Naive thymus-derived CD8-positive, alpha-beta T cell (primary cell): ENCODE results near the gene SSU72. TPM values are rescaled to one million over a fixed set of nuclear protein-coding genes. Genes with fewer than 3 reads are reported as not detected.

Experiments
- ATAC-seq, 2 donors: fragments of 150-1000 bp; cut with Tn5 transposase in 1 of 2; sonication (Bioruptor Pico), chemical (Tn5 transposase) in 1 of 2; 1 replicate in 1 of 2; 2 replicates in 1 of 2; pipeline ENCODE4 v1.10.0; 2021; ENCODE audit warnings: mild to moderate bottlenecking in 2 of 2, moderate library complexity in 2 of 2
- POLR2A ChIA-PET: fragments of 350-600 bp; sonication (Branson Sonifier 250); formaldehyde crosslinking; loops from one replicate; lab custom pipeline; 2021; ENCODE audit warnings: antibody characterized with exemption; lab: Charles Lee
- DNase-seq, 10 donors: peaks; one replicate each; pipeline versions ENCODE4 v3.0.0 to v3.0.0-alpha.2; 2020 to 2022
- H3K27ac Mint-ChIP-seq, 10 donors: one replicate each; pipeline ENCODE4 v1.8.0; 2020 to 2022; ENCODE audit warnings: mild to moderate bottlenecking in 10 of 10, mixed read lengths in 10 of 10, moderate library complexity in 4 of 10, inconsistent platforms in 1 of 10
- H3K27me3 Mint-ChIP-seq, 5 donors: one replicate each; pipeline ENCODE4 v1.8.0; 2021 to 2022; ENCODE audit warnings: mixed read lengths in 5 of 5
- H3K36me3 Mint-ChIP-seq, 3 donors: one replicate each; pipeline ENCODE4 v1.8.0; 2020 to 2022; ENCODE audit warnings: mixed read lengths in 3 of 3, mild to moderate bottlenecking in 2 of 3, inconsistent platforms in 1 of 3
- H3K4me1 Mint-ChIP-seq, 4 donors: one replicate each; pipeline ENCODE4 v1.8.0; 2021 to 2022; ENCODE audit warnings: mixed read lengths in 4 of 4
- H3K4me3 Mint-ChIP-seq, 10 donors: one replicate each; pipeline ENCODE4 v1.8.0; 2020 to 2022; ENCODE audit warnings: mild to moderate bottlenecking in 10 of 10, mixed read lengths in 10 of 10, moderate library complexity in 6 of 10, inconsistent platforms in 1 of 10
- H3K9me3 Mint-ChIP-seq, 9 donors: one replicate each; pipeline ENCODE4 v1.8.0; 2020 to 2022; ENCODE audit warnings: mixed read lengths in 9 of 9, mild to moderate bottlenecking in 3 of 9, inconsistent platforms in 1 of 9, moderate library complexity in 1 of 9
- polyA plus RNA-seq, 3 donors: library from polyadenylated mRNA; unstranded; fragments of 300-500 nt; fragmentation: Illumina TruSeq; gene quantifications; one replicate each; pipeline ENCODE4 v1.2.3, GENCODE V29; 2021
- total RNA-seq, 8 experiments: library from RNA in 2 of 8; stranded (reverse) in 2 of 8; gene quantifications; one replicate each; pipeline ENCODE4 v1.2.3 and lab custom pipeline; 2021 to 2026

SSU72 gene
- total and polyA plus RNA-seq, 5 experiments from 2014 or later = 158 to 290 (median 219) TPM

DNA sequence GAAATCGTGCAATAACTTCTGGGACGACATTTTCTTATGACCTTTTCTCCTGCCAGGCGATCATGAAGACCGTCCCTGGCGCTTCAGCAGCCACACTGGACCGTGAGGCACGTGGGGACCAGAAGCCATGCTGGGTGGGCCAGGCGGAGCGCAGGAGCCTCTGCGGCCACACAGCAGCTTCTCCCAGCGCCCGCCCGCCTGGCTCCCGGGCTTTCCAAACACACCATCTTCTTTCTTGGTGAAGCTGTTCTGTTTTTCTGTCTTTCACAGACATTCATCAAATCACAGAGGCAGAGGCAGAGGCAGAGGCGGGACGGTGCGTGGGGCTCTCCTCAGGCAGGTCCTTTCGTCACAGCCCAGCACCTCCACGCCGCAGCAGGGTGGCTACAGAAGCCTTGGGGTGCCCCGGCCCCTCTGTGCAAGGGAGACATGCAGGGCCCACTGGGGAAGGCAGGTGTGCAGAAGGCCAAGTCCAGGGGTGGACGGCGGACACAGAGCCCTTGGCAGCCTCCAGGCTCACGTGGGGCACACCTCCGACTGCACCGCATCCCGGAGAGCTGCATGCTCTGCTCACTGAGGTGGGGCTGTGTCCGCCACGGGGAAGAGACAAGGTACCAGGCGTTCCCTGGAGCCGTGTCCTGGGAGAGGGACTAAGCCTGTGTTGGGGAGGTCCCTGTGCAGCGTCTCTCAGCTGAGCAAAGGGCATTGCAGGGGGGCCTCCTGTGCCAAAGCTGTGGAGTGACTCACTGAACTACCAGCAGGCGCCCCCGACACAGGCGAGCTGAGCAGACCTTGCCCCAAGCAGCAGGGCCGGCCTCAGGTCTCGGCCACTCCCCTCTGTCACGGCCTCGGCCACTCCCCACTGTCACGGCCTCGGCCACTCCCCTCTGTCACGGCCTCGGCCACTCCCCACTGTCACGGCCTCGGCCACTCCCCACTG, 31.6 kb downstream of the SSU72 start:
- H3K36me3 Mint-ChIP-seq = peaks cover 0 to 4% (median 2%) of the 10 kb centered on the region in 3 donors
- peak overlapping the region in 6 of 10 donors; percentile 8 to 54 (median 30) for H3K4me3 Mint-ChIP-seq
- no peaks in the 10 kb centered on the region for H3K9me3 Mint-ChIP-seq
- DNase-seq = no peak
- no peaks in the 10 kb centered on the region for H3K27me3 Mint-ChIP-seq
- H3K27ac Mint-ChIP-seq = peak overlapping the region in 4 of 10 donors; percentile 58 to 65 (median 63)
- POLR2A ChIA-PET = interaction anchor here (0.5 kb wide), 1 partner anchor 24 kb away, joined by 3 read pairs; no protein-coding TSS in a partner anchor
- peaks cover 0 to 21% (median 6%) of the 10 kb centered on the region in 4 donors for H3K4me1 Mint-ChIP-seq
- no peak for ATAC-seq

DNA sequence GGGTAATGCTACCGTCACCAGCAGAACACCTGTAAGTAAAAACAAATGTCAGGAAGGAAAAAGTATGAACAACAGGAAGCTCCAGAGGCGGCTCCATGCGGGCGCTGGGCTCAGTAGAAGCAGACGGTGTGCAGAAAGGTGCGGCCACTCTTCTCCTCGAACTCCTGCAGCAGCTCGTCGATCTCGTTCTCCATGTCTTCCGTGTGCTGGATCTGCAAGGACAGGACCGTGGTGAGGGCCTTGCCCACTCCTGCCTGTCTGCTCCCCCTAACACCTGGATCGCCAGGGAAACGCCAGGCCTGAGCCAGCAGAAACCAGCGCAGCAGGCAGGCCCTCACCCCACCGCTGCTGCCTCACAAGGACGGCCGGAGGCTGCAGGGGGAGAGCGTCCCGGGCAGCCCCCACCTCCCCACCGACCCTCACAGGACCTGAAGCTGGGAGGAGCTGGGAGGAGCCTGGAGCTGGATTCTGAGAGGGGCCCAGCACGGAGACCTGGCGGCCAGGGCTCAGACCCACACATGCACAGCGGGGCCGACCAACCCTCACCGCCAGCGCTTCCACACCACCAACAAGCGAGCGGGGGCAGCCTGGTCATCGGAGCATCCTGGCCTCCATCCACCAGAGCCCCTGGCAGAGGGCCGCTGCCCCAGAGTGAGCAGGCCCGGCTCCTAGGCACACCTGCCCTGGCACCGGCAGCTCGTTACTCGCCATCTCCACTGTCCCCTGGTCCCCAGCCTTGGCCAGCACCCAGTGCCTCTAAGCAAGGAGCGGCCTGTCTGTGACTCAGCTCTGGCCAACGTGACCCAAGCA, 32.5 kb downstream of the SSU72 start:
- POLR2A ChIA-PET = interaction anchor here (1.3 kb wide), 1 partner anchor 73 kb away, joined by 3 read pairs; the partner anchor contains the start of gene MIB2
- Mint-ChIP-seq H3K4me1 (peaks cover 0 to 14% (median 6%) of the 10 kb centered on the region in 4 donors), H3K4me3 (peak overlapping the region in 9 of 10 donors; percentile 51 to 79 (median 70))

DNA sequence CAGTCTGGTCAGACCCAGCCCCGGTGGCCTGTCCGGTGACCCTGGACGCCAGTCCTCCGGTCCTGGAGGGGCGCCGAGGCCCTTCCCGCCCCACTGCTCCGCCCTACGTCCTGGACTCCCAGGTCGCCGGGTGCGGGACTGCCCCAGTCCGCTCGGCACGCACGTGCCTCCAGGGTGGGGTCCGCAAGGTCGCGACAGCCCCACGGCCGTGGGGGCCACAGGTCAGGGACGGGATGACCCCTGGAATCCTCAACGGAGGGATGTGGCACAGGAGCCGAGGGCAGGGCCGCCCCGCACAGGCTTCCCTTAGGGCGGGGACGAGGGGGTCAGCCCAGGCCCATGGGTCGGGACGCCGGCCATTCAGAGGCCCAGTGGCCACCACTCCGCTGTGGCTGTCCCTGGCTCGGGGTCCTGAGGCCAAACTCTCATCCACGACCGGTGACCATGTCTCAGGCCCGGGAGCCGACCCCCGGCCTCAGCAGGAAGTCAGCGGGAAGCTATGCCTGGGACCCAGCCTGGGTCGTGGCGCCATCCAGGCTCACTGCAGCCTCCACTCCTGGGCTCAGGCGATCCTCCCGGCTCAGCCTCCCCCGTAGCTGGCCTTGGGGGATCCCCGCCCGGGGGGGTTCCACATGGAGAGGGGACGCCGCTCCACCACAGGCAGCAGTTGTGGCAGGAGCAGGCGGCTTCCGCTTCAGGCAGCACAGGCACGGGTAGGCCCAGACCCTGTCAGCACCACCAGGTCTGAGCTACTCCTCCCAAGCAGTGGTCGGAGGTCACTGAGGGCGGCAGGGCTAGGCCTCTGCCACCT, 33.6 kb downstream of the SSU72 start:
- POLR2A ChIA-PET = interaction anchor here (1.3 kb wide), 1 partner anchor 75 kb away, joined by 3 read pairs; the partner anchor contains the start of gene MIB2
- H3K27ac Mint-ChIP-seq = peak overlapping the region in 4 of 10 donors; percentile 28 to 89 (median 63)
- ATAC-seq (peak in 1 of 2 donors; percentile 7), DNase-seq (no peak)
- H3K36me3 Mint-ChIP-seq = peaks cover 0 to 4% (median 2%) of the 10 kb centered on the region in 3 donors
- H3K4me3 Mint-ChIP-seq = peak overlapping the region in 9 of 10 donors; percentile 22 to 79 (median 70)
- peaks cover 0 to 13% (median 6%) of the 10 kb centered on the region in 4 donors for H3K4me1 Mint-ChIP-seq
- H3K9me3 Mint-ChIP-seq = no peaks in the 10 kb centered on the region
- no peaks in the 10 kb centered on the region for H3K27me3 Mint-ChIP-seq

More for the DNA sequence above, 32.5 kb downstream of the SSU72 start:
- Mint-ChIP-seq H3K27ac (peak overlapping the region in 6 of 10 donors; percentile 28 to 69 (median 63)), H3K9me3 (no peaks in the 10 kb centered on the region), H3K36me3 (peaks cover 0 to 4% (median 2%) of the 10 kb centered on the region in 3 donors), H3K27me3 (no peaks in the 10 kb centered on the region)
- DNase-seq (no peak), ATAC-seq (no peak)

DNA sequence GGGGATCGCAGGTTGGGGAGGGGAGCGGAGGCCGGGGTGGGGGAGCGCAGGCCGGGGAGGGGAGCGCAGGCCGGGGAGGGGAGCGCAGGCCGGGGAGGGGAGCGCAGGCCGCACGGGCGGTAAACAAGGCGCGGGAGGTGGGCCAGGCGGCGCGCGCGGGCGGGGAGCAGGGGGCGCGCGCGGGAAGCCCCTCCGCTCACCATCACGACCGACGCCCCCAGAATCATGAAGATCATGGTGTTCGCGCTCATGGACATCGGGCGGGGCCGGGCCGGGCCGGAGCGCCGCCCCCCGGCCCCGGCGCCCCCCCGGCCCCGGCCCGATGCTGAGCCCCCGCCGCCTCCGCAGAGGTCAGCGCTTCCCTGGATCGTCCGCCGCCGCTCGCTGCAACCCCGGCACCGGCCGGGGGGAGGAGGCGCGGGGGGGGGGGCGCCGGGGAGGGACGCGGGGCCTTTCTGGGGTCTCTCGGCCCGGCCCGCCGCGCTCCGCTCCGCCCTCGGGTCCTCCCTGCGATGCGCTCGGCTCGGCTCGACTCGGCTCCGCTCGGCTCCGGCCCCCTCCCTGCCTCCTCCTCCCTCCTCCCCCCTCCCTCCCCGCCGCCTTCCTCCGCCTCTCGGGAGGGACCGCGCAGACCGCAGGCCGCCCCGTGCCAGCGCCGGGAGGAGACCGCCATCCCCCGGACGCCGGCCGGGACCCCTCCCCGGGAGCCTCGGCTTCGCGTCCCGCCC, 34.4 kb downstream of the SSU72 start, which contains the start of gene TMEM240:
TSS of gene TMEM240 (minus strand) at position 535 of the 728 bp plus-strand sequence. CDS start at position 257, 278 bp downstream.
- Mint-ChIP-seq H3K4me1 (peaks cover 0 to 13% (median 5%) of the 10 kb centered on the region in 4 donors), H3K36me3 (peaks cover 0 to 4% (median 2%) of the 10 kb centered on the region in 3 donors), H3K27me3 (no peaks in the 10 kb centered on the region), H3K27ac (peak within 1 kb of the TSS in 5 of 10 donors; percentile 28 to 89 (median 69)), H3K9me3 (no peaks in the 10 kb centered on the region), H3K4me3 (peak within 1 kb of the TSS; percentile 65 to 84 (median 74))
- POLR2A ChIA-PET = interaction anchor here (1.3 kb wide), 1 partner anchor 75 kb away, joined by 3 read pairs; the partner anchor contains the start of gene MIB2
- ATAC-seq (peak; percentile 81 to 85), DNase-seq (peak; percentile 18 to 81 (median 46))

- H3K4me3 Mint-ChIP-seq = peak overlapping the region in 9 of 10 donors; percentile 55 to 84 (median 74)
- peak; percentile 9 to 12 for ATAC-seq
Measured at GRCh38 chr1:1539310-1540089, 35.2 kb downstream of the SSU72 start.

GRCh38 chr1:1538989-1539309, 35.7 kb downstream of the SSU72 start:
- ATAC-seq = no peak
- Mint-ChIP-seq H3K27ac (peak overlapping the region in 1 of 10 donors; percentile 40), H3K4me3 (peak overlapping the region in 8 of 10 donors; percentile 14 to 74 (median 54)), H3K4me1 (peaks cover 0 to 10% (median 5%) of the 10 kb centered on the region in 4 donors), H3K36me3 (peaks cover 0 to 4% (median 2%) of the 10 kb centered on the region in 3 donors), H3K9me3 (no peaks in the 10 kb centered on the region), H3K27me3 (no peaks in the 10 kb centered on the region)
- no peak for DNase-seq
- POLR2A ChIA-PET = interaction anchor here (0.6 kb wide), 1 partner anchor 116 kb away, joined by 5 read pairs; no protein-coding TSS in a partner anchor

More at GRCh38 chr1:1539310-1540089, 35.2 kb downstream of the SSU72 start:
- Mint-ChIP-seq H3K9me3 (no peaks in the 10 kb centered on the region), H3K27me3 (no peaks in the 10 kb centered on the region), H3K36me3 (peaks cover 0 to 4% (median 2%) of the 10 kb centered on the region in 3 donors), H3K4me1 (peaks cover 0 to 10% (median 5%) of the 10 kb centered on the region in 4 donors), H3K27ac (peak overlapping the region in 3 of 10 donors; percentile 55 to 88 (median 77))
- POLR2A ChIA-PET = interaction anchor here (0.6 kb wide), 1 partner anchor 115 kb away, joined by 5 read pairs; no protein-coding TSS in a partner anchor
- no peak for DNase-seq

DNA sequence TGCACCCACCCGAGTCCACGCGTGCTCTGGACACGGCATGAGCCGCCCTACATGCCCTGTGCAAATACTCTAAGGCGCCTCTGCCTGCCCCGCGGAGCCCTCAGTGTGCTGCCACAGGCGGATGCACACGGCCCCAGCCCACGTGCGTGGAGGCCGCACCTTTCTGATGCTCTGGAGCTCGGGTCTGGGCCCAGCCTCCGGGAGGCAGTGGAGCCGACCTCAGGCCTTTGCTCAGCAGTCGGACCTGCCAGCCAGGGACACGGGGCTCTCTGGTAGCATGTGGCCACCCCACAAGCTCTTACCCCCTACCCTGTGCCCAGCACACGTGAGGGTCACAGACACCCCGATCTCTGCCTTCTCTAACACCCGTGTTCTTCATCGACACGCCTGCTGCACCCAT, 36.3 kb downstream of the SSU72 start:
- peak overlapping the region in 9 of 10 donors; percentile 16 to 74 (median 58) for H3K4me3 Mint-ChIP-seq
- ATAC-seq = no peak
- POLR2A ChIA-PET = no interaction called here
- no peaks in the 10 kb centered on the region for H3K27me3 Mint-ChIP-seq
- no peaks in the 10 kb centered on the region for H3K9me3 Mint-ChIP-seq
- no peak for DNase-seq
- peak overlapping the region in 1 of 10 donors; percentile 36 for H3K27ac Mint-ChIP-seq
- H3K36me3 Mint-ChIP-seq = peaks cover 0 to 4% (median 2%) of the 10 kb centered on the region in 3 donors
- peaks cover 0 to 10% (median 5%) of the 10 kb centered on the region in 4 donors for H3K4me1 Mint-ChIP-seq

DNA sequence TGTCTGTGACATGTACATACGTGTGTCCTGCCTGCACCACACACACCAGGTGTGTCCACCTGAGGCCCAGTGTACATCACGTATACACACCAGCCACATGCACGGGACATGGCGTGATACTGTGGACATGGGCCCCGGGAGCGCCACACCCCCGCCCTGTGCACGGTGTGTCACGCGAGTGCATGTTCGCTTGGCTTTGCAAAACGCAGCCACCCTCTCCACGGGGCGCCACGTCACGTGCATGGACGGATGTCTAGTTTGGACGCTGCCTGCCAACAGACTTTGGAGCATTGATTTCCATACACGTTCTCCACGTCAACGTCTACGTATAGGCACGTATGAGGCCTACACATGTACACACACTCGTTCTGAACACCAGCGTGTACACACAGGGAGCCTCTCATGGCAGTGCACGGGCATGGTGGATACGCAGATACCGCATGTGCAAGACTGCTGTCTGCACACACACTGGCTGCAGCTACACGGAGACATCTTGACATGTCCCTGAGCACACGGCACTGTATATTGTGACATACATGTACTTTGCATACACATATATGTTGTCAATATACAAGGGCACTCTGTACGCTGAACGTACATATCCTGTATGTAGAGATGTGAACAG, 36.9 kb downstream of the SSU72 start:
- Mint-ChIP-seq H3K4me1 (peaks cover 0 to 10% (median 5%) of the 10 kb centered on the region in 4 donors), H3K4me3 (peak overlapping the region in 4 of 10 donors; percentile 36 to 48 (median 42)), H3K27ac (no peak overlapping the region), H3K27me3 (no peaks in the 10 kb centered on the region), H3K36me3 (peaks cover 0 to 4% (median 2%) of the 10 kb centered on the region in 3 donors), H3K9me3 (peaks cover 0 to under 1% (median 0%) of the 10 kb centered on the region in 9 donors)
- ATAC-seq (no peak), DNase-seq (no peak)
- POLR2A ChIA-PET = no interaction called here

DNA sequence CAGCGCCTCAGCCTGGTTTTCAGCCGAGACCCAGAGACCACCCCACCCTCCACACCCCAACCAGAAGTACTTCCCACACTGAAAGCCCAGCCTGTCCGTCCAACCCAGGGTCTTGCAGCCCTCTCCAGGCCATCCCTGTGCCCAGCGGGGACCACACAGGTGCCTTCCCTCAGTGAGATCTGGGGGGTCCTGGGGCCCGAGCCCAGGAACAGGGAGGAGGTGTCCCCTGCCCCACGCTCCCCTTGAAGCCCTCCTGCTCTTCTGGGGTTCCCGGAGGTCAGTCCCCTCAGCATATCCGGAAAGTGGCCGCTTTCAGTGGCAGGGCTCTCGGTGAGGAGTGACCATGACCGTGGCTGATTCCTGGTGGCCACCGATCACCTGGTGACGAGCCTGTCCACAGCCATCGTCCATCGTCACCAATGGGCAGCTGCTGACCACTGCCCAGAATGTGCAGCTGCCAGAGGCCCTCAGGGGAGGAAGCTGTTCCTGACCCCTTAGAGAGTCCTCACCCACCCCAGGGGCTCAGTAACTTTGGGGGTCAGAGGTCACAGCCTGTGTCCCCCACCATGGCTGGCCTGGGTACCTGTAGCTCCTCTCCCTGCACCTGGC, 37.6 kb downstream of the SSU72 start:
- H3K36me3 Mint-ChIP-seq = peaks cover 2 to 6% (median 4%) of the 10 kb centered on the region in 3 donors

More for the DNA sequence above, 37.6 kb downstream of the SSU72 start:
- POLR2A ChIA-PET = interaction anchor here (0.5 to 1.4 kb wide), 2 partner anchors 91 to 194 kb away, joined by 3 to 4 read pairs; no protein-coding TSS in a partner anchor
- Mint-ChIP-seq H3K4me3 (no peak overlapping the region), H3K27ac (no peak overlapping the region), H3K4me1 (peaks cover 0 to 10% (median 5%) of the 10 kb centered on the region in 4 donors), H3K9me3 (peaks cover 0 to 4% (median 1%) of the 10 kb centered on the region in 9 donors), H3K27me3 (no peaks in the 10 kb centered on the region)
- DNase-seq = no peak
- no peak for ATAC-seq
